NT2/D1 (cell line): Measurements from ENCODE around the gene TM9SF2.

Source experiments
- SUZ12 ChIP-seq: IDR thresholded peaks from 2 replicates; pipeline ENCODE4 v1.6.1; 2011; ENCODE audit not compliant: insufficient read length, insufficient read depth; ENCODE audit errors: extremely low read depth
- YY1 ChIP-seq: IDR thresholded peaks from 2 replicates; pipeline ENCODE4 v1.6.1; 2011; ENCODE audit not compliant: insufficient read length, insufficient read depth
- ZNF274 ChIP-seq: IDR thresholded peaks from 2 replicates; pipeline ENCODE4 v1.6.1; 2011; ENCODE audit warnings: mild to moderate bottlenecking, low read depth, low read length

- TF ChIP-seq ZNF274 (no peak), YY1 (no peak), SUZ12 (no peak)
Measured at GRCh38 chr13:99600318-99600717, 99.0 kb downstream of the TM9SF2 start.
